GM18858 (cell line): ENCODE data around the gene SLC35A1.

Experiments used
- ATAC-seq: cut with Tn5 transposase; IDR thresholded peaks from one replicate; pipeline ENCODE4 v1.9.1; 2021; ENCODE audit not compliant: unreplicated experiment

Gene SLC35A1

GRCh38 chr6:87522686-87523085 lies 49.9 kb downstream of the SLC35A1 start:
- ATAC-seq: no peak

- ATAC-seq: no peak
These were observed 56.4 kb downstream of the SLC35A1 start for GRCh38 chr6:87529221-87529620.

- no peak for ATAC-seq
These were observed 61.7 kb downstream of the SLC35A1 start for GRCh38 chr6:87534377-87535047.

GRCh38 chr6:87538510-87539260 lies 65.9 kb downstream of the SLC35A1 start:
- ATAC-seq: no peak

GRCh38 chr6:87539554-87539953 lies 66.8 kb downstream of the SLC35A1 start:
- no peak for ATAC-seq

- no peak for ATAC-seq
These were observed 67.8 kb downstream of the SLC35A1 start for GRCh38 chr6:87540539-87540938.

GRCh38 chr6:87541041-87541440 lies 68.3 kb downstream of the SLC35A1 start:
- ATAC-seq: no peak

GRCh38 chr6:87541744-87542143 lies 69.0 kb downstream of the SLC35A1 start:
- no peak for ATAC-seq

- ATAC-seq: no peak
These were observed 71.1 kb downstream of the SLC35A1 start for GRCh38 chr6:87543696-87544473.

GRCh38 chr6:87544474-87544735 lies 71.6 kb downstream of the SLC35A1 start:
- ATAC-seq: no peak

GRCh38 chr6:87551799-87552198 lies 79.0 kb downstream of the SLC35A1 start:
- no peak for ATAC-seq

- ATAC-seq: no peak
These were observed 80.5 kb downstream of the SLC35A1 start for GRCh38 chr6:87553159-87553765.

- no peak for ATAC-seq
These were observed 82.7 kb downstream of the SLC35A1 start for GRCh38 chr6:87555506-87555905.

GRCh38 chr6:87558446-87558845 lies 85.7 kb downstream of the SLC35A1 start:
- no peak for ATAC-seq

- ATAC-seq: no peak
These were observed 88.2 kb downstream of the SLC35A1 start for GRCh38 chr6:87561017-87561416.
